ENCODE data around the gene RUFY1. TPM values are rescaled to one million over a fixed set of nuclear protein-coding genes. Genes with fewer than 3 reads are reported as not detected.

RUFY1 gene
- total and polyA plus RNA-seq, 2 of the 13 experiments (the other 11 are each of a cell fraction or from before 2014, with no cell fraction given) = 19.9 to 31.9 TPM

GRCh38 chr5:179504600-179505396 lies 45.6 kb upstream of the RUFY1 start (continued):
- TF ChIP-seq ATF3 (CRISPR knock-in tag; IDR thresholded peaks at IDR 0.05) (no peak), PAF1 (CRISPR knock-in tag; IDR thresholded peaks at IDR 0.05) (no peak), MLX (CRISPR knock-in tag; IDR thresholded peaks at IDR 0.05) (peak; percentile 38; the same call in 1 of the 2 replicates), ZBED4 (CRISPR knock-in tag; IDR thresholded peaks at IDR 0.05; ENCODE audit: borderline replicate concordance) (peak; percentile 64; the same call in 1 of the 2 replicates), TBX2 (CRISPR knock-in tag; IDR thresholded peaks at IDR 0.05; ENCODE audit: borderline replicate concordance) (peak; percentile 85), PHF21A (CRISPR knock-in tag; IDR thresholded peaks at IDR 0.05) (peak; percentile 73), ZNF768 (CRISPR knock-in tag; IDR thresholded peaks at IDR 0.05) (peak; percentile 72), CBX1 (IDR thresholded peaks at IDR 0.05; ENCODE audit: low read depth) (peak; percentile 45), ZBTB34 (CRISPR knock-in tag; IDR thresholded peaks at IDR 0.05) (peak; percentile 31; the same call in 1 of the 2 replicates), ZNF10 (CRISPR knock-in tag; IDR thresholded peaks at IDR 0.05; ENCODE audit: borderline replicate concordance, low read depth) (no peak), THRA (CRISPR knock-in tag; IDR thresholded peaks at IDR 0.05; ENCODE audit: borderline replicate concordance) (0 out of 2 replicates have a peak, but pooled peaks have one; percentile 11), ZFY (CRISPR knock-in tag; IDR thresholded peaks at IDR 0.05) (no peak; the same call in none of the 2 replicates), NFE2L1 (CRISPR knock-in tag; IDR thresholded peaks at IDR 0.05; ENCODE audit: borderline replicate concordance) (no peak), SMARCC2 (IDR thresholded peaks at IDR 0.05) (no peak), THAP11 (CRISPR knock-in tag; IDR thresholded peaks at IDR 0.05) (peak; percentile 53; the same call in 1 of the 2 replicates), ZSCAN31 (CRISPR knock-in tag; IDR thresholded peaks at IDR 0.05; ENCODE audit: low read depth) (0 out of 2 replicates have a peak, but pooled peaks have one; percentile 68), EEA1 (CRISPR knock-in tag; IDR thresholded peaks at IDR 0.05; ENCODE audit: borderline replicate concordance) (no peak), AGO1 (IDR thresholded peaks at IDR 0.05; ENCODE audit: low read depth, low read length, poor library complexity, severe bottlenecking) (no peak), SIN3B (IDR thresholded peaks at IDR 0.05; ENCODE audit: low read length) (no peak), E2F5 (CRISPR knock-in tag; conservative IDR thresholded peaks at IDR 0.05) (no peak), ZEB1 (IDR thresholded peaks at IDR 0.05; ENCODE audit: insufficient replicate concordance, low read depth) (no peak)
